Stimulated activated CD4-positive, alpha-beta T cell treated with anti-CD3 and anti-CD28 coated beads, Interleukin-1b, Interleukin-23, amount 100 ng/mL, for 48 hours (primary cell): ENCODE measurements around the gene SACM1L.
A peak's percentile ranks its signal among the peaks of the same experiment; 100 is the strongest.
"Not testable (repeated sequence)": the region's sequence is repeated elsewhere in the genome, so short reads cannot be mapped to it uniquely, and the experiment has no call there.

Experiments used
- DNase-seq: peaks from one replicate; pipeline ENCODE4 v3.0.0-alpha.2; 2020

SACM1L gene

GRCh38 chr3:45667569-45667934 is 21.6 kb upstream of the SACM1L start:
- no peak for DNase-seq

GRCh38 chr3:45670436-45670835 is 18.8 kb upstream of the SACM1L start:
- DNase-seq = no peak

GRCh38 chr3:45670991-45671390 is 18.2 kb upstream of the SACM1L start:
- no peak for DNase-seq

GRCh38 chr3:45673273-45673672 is 15.9 kb upstream of the SACM1L start:
- DNase-seq = no peak

GRCh38 chr3:45676325-45677032 is 12.7 kb upstream of the SACM1L start:
- no peak for DNase-seq

- peak; percentile 52 for DNase-seq
Measured at GRCh38 chr3:45677033-45677446, 12.2 kb upstream of the SACM1L start.

GRCh38 chr3:45677841-45678240 is 11.4 kb upstream of the SACM1L start:
- no peak for DNase-seq

GRCh38 chr3:45679805-45680204 is 9.4 kb upstream of the SACM1L start:
- no peak for DNase-seq

- DNase-seq = no peak
Measured at GRCh38 chr3:45681221-45681620, 8.0 kb upstream of the SACM1L start.

GRCh38 chr3:45681846-45682245 is 7.3 kb upstream of the SACM1L start:
- no peak for DNase-seq

GRCh38 chr3:45682311-45682710 is 6.9 kb upstream of the SACM1L start:
- no peak for DNase-seq

GRCh38 chr3:45682786-45683185 is 6.4 kb upstream of the SACM1L start:
- no peak for DNase-seq

- DNase-seq = no peak
Measured at GRCh38 chr3:45683417-45684326, 5.5 kb upstream of the SACM1L start.

GRCh38 chr3:45684327-45684892 is 4.8 kb upstream of the SACM1L start:
- no peak for DNase-seq

- not testable (repeated sequence) for DNase-seq
Measured at GRCh38 chr3:45685722-45686121, 3.5 kb upstream of the SACM1L start.

GRCh38 chr3:45686850-45687249 is 2.3 kb upstream of the SACM1L start:
- DNase-seq = no peak

GRCh38 chr3:45687828-45688193 is 1.4 kb upstream of the SACM1L start:
- DNase-seq = no peak

- DNase-seq = no peak
Measured at GRCh38 chr3:45688194-45688881, 858 bp upstream of the SACM1L start.

GRCh38 chr3:45689787-45690145 is 570 bp downstream of the SACM1L start:
- DNase-seq = no peak

- no peak for DNase-seq
Measured at GRCh38 chr3:45690336-45691035, 1.3 kb downstream of the SACM1L start.

- no peak for DNase-seq
Measured at GRCh38 chr3:45691842-45692241, 2.6 kb downstream of the SACM1L start.

- DNase-seq = no peak
Measured at GRCh38 chr3:45692866-45693265, 3.7 kb downstream of the SACM1L start.
